GM21515 (cell line): Measurements from ENCODE around the gene CHSY1.

Source experiments
- ATAC-seq: cut with Tn5 transposase; IDR thresholded peaks from one replicate; pipeline ENCODE4 v1.9.1; 2021; ENCODE audit not compliant: unreplicated experiment

The CHSY1 gene

DNA sequence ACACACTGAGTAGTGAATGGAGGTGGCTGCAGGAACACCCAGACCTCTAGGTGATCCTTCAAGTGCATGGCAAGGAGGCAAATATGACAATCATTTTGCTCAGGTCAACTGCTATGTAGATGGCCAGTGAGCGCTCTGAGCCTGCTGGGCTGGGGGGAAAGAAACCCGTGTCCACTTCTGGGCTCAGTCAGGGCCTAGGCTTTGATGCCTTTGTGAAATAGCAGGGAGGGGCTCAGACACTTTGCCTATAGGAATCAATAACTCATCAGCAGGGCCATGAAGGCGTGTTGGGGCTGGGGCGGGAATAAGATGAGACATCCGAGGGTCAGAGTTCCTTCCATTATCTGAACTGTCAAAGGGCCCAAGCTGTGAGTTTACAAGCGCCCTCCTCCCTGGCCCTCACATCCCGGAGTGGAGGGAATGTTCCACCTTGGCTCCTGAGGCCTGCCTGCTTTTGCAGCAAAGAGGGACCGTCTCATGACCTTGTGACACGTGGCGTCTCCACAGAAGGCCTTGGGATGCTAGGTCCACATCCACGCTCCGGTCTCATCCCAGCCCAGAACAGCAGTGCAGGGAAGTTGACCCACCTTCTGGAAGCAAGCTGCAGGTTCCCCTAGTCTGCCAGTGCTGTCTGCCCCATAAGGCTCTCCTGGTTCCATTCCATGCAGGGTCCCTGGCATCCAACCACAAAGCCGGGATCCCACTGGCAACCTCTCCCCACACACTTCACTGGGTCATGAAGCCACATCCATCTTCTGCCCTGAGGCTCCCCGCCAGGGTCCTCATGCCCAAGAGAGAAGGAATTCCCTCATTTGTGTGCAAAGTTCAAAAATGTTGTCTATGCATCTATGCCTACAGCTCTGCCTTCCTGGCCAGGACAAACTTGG lies 78.4 kb downstream of the CHSY1 start:
- ATAC-seq, result no peak

DNA sequence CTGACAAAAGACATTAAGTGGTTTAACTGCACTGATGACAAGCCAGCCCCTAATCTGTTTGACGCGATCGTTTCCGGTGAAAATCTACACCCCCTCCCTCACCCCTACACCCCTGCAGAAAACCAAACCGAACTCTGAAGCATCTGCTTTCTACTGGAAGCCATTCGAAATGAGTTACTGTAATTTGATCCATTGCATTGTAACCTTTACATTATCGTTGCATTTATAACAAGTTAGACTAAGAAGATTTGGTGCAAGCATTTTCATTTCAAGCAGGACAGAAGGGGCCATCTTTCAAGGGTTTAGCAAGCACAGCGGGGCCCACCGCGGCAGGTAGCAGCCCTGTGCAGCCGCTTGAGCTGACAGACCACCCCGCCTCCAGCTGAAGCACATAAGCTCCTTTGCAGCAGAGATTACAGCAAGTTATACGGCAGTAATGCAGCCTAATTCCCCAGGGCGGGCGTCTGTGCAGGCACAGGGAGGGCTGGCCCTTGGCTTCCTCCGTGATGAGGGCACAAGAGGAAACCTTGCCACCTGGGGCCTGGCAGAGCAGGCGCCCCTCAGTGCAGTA lies 79.3 kb downstream of the CHSY1 start:
- no peak for ATAC-seq

DNA sequence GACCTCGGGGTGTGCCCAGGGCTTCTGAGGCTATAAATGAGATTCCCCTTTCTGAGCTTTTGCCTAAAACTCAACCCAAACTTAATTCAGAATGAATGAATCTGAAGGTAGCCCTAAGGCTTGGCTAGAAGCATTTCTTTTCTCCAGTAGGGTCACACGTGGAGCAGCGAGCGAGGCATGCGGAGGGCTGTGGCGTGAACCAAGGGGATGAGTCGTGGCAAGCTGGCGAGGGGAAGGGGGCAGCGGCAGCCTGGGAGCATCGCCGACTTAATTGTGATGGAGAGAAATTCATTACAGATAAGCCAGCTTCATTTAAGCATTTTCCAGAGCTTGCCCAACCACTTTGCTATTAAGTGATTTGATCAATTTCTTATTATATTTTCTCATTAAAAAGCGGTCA lies 79.9 kb downstream of the CHSY1 start:
- ATAC-seq, result no peak

DNA sequence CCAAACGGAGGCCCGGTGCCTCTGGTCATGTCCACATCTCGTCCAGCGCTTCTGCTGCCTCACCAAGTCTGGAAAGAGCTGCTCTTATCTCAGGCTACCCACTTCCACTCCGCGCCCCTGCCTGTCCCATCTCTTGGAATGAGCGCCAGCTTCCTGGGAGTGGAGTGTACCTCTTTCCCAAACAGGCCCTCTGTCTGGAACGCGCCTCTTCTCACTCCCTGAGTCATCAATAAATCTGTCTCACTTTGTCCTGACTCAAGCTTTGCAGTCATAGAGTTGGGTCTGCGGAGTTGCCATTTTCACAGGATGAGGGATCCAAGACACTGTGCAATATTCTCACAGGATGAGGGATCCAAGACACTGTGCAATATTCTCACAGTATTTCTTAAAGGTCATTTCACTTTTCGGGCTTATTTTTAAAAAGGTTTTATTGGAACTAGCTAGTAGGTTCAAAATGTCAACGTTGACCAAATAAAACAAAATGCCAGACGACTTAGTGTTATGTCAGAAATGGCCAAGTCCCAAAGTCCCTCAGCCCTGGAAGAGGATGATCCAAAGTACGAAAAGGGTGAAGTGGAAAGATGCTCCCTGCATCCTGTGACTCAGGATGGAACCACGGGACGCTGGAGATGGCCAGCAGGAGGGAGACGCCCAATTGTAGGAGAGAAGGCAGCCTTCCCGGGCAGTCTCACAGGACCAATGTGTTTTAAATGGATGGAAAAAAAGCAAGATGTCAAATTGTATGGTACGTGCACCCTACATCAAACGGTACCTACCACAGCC lies 81.1 kb downstream of the CHSY1 start:
- no peak for ATAC-seq

DNA sequence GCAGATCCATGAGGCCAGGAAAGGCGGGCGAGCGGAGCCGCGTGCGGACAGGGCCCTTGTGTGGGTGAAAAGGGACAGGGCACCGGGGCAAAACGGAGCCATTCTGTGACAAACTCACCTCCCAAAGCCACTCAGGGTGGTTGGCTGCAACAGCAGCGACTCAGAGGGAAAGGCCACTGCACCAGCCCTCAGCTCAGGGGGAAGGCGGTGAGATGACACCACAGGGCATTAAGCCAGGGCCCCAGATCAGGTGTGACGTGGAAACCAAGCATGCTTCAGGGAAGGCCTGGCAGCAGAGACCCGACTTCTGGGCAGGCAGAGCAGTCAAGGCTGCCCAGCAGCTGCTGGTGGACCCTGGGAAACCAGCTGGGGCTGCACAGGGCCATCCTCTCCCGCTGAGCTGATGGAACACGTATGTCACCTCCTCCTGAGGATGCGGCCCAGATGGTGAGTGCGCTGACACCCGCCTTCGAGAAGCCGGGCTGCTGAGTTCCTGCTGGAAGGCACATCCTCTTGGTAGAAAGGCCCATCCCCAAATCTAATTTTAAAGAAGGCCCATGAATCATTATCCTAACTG lies 82.3 kb downstream of the CHSY1 start:
- no peak for ATAC-seq

DNA sequence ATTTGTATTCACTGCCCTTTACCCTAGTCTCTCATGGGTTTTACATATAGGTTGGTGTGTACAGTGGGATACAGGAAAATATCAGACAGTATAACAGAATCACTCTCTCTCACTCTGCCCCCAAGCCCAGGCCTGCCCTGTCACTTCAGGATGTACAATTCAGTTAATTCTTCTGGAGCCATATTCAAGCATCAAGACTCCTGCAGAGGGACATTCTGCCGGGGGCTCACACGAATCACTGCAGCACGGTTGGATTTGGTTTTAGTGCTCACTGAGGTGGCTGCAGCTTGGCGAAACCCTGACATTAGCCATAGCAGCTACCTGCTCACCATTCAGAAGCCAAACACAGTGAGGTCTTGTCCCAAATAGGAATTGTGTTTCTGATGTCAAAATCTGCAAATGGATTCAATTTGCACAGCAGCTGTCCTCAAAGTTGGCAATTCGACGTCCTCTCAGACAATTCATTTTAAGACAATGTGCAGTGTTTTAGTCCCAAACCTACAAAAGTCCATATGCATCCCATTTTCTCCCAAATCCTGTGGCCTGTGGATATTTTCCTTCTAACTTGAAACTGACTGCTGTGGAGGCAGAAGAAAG lies 82.9 kb downstream of the CHSY1 start:
- ATAC-seq, result no peak

DNA sequence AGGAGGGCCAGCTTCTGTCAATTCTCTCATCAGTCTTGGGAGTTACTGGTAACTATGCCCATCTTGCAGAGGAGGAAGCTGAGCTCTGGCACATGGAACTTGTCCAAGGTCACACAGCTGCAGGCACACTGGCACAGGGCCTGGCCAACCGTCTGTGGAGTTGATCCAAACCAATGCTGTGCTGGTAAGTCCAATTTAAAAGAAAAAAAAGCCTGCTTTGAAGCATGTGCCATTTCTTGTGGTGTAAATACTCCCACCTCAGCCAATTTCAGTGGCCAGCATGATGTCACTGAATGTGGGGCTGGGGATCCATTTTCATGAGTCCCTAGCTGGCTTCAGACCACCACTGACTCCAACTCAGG lies 83.4 kb downstream of the CHSY1 start:
- ATAC-seq, result no peak

DNA sequence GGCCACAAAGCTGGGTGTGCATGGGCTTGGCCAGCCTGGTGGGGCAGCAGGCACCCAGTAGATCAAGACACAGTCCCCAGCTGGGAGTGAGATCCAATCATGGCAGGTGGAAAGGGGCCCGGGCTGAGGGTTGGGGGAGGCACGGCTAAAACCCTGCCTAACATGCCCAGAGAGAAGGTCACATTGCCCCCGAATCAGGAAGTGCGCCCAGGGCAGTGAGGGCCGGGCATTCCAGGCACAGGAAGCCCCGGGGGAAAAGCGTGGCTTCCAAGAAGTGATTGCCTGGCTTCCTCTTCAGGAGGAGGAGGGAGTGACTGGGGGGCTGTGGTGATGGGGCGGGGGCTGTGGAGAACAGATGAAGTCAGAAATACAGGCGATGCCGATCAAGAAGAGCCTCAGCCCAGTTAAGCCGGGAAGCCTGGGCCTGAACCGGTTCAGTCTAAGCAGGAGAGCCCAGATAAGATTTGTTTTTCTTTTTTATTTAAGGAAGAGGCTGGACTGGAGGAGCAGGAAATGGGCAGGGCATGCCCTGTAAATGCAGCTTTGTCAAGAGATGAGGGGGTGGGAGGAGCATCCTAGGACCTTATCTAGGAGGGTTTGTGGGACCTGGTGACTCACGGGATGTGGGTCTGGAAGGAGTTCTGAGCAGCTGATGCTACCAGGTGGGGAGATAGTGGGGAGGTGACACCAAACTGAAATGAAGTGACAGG lies 83.9 kb downstream of the CHSY1 start:
- no peak for ATAC-seq

DNA sequence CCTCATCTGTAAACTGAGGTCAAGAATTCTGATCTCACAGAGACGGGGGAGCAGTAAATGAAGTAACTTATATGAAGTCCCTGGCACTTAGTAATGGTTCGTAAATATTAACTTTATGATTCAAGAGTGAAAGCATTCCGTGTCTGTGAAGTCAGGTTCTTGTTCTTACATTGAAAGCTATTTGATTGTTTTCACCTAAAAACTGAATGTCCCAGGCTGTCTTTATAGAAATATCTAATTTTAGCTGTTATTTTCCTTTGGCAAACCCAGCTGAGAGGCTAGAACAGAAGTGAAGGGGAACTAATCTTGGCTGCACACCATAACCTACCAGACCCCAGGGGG lies 84.5 kb downstream of the CHSY1 start:
- ATAC-seq, result no peak

DNA sequence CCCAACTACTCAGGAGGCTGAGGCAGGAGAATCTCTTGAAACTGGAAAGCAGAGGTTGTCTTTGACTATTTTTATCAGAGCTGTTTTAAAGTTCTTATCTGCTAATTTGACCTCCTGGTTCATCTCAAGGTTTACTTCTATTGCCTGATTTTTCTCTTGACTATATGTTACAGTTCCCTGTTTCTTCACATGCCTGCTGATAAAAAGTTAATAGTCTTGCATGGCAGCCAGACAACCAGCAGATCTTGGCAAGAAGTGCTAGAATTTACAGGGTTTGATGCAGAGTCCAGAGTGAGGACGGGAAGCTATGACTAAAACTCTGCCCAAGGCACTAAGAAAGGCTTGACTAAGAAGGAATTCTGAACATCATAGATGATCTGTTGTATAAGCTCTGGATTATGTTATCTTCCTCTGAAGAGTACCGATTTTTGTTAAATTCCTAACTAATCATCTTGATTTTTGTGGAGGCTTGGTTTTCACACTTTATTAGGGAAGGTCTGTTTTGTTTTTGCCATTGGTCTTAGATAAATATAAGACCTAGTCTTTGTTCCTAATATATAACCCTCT lies 85.9 kb downstream of the CHSY1 start:
- ATAC-seq, result no peak

DNA sequence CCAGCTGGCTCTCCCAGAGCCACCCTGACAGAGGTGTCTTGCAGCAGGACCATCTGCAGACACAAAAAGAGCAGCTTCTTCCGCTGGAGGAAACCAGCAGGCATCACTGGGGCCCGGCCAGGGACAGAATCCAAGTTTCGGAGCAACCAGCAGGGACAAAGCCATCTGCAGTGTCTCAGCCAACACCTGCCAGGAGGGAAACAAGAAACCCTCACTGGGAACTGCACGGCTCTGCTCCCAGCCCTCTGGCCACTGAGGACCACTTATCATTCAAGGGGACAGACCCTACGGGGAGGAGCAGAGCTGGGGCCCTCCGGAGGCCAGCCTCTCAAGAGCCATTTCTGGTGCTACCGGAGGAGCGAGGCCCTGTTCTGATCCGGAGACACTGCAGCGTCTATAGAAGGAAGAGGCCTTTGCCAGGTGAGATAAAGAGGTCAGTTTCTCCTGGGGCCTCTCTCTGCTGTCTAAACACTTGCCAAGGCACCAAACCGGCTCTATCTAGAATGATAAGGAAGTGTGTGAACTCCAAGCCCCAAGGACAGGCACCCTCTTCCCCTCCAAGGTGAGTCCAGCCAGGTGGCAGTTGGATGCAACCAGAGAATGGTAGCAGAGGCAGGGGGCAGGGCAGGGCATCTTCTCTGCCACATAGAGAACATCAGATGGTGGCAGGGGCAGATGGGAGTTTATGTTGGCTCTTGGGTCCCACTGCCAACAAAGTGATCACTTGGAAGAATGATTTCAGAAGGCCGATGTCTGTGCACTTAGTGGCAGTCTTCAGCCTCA lies 89.0 kb downstream of the CHSY1 start:
- ATAC-seq, result no peak

DNA sequence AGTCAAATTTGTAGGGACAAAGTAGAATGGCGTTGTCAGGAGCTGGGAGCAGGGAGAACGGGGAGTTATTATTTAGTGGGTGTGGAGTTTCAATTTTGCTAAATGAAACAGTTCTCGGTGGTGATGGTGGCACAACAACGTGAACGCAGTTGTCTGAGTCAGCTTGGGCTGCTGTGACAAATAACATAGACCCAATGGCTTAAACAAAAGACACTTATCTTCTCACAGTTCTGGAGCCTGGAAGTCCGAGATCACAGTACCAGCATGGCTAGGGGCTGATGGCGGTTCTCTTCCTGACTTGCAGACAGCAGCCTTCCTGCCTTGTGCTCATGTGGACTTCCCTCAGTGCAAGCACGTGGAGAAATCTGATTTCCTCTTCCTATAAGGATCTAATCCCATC lies 90.2 kb downstream of the CHSY1 start:
- ATAC-seq, result no peak

DNA sequence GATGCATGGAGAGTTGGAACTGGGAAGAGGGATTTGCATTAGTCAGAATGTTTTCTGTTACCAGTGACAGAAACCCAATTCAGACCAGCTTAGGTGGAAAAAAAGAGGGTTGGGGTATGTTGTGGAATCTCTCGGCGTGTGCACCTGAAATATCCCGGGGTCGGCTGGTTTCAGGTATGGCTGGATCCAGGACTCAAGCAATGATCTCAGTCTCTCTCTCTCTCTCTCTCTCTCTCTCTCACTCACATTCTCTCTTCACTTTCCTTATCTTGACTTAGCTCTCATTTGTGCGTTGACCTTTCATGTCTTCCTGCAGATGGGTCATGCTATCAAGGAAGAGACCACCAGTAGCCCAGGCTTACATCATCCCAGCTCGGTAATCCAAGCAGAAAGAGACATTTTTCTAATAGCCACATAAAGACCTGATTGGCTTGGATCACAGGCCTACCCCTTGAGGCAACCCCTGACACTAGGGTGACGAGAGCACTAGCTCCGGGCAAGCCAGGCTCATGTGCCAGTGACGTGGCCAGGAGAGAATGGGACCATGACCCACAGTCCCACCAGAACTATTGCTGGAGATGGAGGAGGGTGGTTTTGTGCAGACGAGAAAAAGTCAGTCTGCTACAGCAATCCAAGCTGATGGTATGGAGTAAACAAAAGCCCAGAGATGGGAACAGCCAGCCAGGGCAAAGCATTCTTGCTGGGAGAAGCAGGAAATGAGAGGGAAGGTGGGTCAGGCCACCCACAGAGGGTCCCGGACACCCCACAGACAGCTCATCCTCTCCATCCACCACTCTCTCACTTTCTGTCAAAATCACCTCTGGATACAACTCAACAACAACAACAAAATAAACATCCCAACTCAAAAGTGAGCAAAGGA lies 91.7 kb downstream of the CHSY1 start:
- ATAC-seq, result no peak

DNA sequence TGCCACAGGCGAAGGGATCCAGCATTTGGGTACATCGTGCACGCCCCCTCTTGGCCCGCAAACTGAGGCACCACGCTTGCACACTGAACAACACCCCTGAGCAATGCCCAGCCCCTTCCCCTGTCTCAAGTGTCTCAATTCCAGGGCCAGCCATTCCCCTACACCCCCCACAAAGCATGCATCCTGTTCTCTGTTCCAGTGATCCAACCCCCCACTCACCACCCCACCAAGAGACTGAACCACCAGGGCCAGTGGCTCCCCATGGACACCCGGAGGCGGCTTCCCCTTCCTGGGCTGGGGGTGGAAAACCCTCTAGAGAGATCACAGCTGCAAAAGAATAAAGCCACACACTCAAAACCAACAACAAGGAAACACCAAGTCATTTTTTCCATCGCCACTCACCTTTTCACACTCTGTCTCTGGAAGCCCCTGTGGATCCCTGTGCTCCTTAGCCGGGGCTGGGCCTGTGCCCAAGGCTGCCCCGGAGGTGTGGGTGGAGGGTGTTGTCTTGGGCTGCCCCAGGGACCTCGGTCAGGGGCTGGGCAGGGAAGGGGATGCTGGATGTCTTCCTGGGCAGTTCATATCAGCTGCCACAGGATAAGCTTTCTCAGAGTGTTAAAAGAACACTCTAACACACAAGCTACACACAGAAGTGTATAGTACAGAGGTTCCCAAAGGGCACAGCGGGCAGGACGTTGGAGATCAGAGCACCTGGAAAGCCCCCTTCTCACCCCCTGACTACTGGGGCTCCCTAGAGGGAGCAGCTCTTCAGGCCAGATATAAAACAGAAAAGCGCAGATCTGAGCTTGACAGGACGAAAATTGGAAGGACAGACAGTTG lies 92.5 kb downstream of the CHSY1 start:
- ATAC-seq, result no peak

DNA sequence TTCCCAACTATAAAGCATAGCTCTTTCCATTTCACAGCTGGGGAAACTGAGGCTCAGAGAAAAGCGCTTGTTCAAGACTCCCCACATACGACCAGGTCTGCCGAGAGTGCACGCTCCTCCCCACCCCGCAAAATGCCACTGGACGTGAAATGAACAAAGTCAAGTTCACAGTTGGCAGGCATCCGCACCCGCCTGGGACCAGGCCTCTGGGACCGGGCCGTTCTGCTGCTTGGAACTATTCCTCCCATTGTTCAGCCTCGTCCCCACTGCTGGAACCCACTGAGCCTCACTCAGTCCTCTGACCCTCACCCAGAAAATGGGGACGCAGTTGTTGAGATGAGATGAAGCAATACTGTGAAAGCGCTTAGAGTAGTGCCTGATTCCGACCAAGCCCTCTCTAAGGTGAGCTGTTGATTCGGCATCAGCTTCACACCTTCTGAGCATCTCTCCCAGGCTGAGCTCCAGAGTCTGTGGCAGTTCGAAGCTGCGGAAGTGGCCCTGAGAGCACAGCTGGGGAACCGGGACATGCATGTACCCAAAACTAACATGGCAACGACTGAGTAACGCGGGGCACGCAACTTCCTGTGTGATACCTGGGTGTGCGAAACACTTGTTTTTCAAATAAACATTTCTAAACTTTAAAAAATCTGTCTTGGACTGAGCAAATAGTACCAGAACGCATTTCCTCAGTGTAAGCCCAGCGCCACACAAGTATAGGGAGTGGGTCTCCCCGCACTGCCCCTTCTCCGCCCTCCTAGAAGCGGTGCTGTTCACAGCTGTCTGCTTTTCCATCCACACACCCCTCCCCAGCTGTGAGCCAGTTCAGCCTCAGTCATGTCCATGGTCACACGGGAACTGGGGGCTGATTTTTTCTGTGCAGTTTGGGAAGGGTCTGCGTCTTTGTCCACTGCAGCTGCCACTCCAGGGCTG lies 93.4 kb downstream of the CHSY1 start:
- no peak for ATAC-seq

DNA sequence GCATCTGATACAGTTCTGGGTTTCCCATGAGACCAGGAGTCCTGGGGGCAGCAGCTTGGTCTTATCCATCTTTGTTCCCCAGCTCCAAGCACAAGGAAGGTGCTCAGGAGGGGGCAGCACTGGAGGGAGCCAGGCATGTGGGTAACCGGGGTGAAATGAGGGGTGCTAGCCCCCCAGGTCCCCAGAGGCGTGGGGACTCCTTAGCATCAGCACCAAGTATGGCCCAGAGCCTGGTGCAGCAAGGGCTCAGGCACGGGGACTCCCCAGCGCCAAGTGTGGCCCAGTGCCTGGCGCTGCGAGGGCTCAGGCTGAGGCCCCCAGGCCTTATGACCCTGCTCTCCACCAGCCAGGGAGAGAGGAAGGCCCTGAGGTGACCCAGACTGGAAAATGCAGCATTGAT lies 94.1 kb downstream of the CHSY1 start:
- ATAC-seq, result no peak
